ENCODE results near the gene UGT1A10.

DNA sequence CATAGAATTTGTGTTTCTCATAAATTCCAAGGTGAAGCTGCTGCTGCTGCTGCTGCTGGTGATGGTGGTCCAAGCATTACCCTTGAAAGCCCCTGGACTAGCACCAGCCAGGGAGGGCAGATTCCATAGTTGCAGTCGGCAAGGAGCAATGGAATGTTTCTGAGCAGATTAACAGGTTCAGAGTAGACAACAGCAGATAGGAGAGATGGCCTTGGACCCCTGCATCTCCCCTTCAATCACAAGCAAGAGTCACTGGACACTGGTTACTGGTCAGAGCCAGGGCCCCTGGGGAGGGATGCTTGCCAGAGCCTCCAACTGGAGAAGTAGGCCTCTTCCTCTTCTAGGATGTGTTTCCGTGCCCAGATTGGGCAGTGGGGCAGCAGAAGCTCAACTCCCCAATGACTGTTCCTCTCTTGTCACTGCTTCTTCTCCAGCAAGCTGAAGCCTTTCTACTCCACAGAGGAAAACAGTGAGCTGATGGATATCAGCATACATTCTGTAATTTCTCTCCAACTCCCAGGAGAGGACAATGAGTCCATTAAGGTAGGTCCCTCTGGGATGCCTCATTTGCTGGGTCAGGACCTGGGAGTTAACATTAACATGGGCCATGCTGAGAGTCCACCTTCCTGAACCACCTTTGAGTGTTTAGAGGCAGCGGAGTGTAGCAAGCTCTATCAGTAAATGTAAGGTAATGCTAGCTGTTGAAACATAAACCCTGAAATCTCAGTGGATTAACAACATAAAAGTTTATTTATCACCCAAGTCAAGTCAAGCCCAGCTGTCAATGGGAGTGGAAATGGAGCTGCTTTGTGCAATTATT lies 177.2 kb downstream of the UGT1A10 start:
- no peak for TF ChIP-seq POLR2A (IDR thresholded peaks at IDR 0.05)
- TF ChIP-seq, protein P1, sequence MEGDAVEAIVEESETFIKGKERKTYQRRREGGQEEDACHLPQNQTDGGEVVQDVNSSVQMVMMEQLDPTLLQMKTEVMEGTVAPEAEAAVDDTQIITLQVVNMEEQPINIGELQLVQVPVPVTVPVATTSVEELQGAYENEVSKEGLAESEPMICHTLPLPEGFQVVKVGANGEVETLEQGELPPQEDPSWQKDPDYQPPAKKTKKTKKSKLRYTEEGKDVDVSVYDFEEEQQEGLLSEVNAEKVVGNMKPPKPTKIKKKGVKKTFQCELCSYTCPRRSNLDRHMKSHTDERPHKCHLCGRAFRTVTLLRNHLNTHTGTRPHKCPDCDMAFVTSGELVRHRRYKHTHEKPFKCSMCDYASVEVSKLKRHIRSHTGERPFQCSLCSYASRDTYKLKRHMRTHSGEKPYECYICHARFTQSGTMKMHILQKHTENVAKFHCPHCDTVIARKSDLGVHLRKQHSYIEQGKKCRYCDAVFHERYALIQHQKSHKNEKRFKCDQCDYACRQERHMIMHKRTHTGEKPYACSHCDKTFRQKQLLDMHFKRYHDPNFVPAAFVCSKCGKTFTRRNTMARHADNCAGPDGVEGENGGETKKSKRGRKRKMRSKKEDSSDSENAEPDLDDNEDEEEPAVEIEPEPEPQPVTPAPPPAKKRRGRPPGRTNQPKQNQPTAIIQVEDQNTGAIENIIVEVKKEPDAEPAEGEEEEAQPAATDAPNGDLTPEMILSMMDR (IDR thresholded peaks at IDR 0.05): no peak
